Measurements from ENCODE around the gene STK10.
"Not testable (repeated sequence)": the region's sequence is repeated elsewhere in the genome, so short reads cannot be mapped to it uniquely, and the experiment has no call there.

STK10 gene
- total RNA-seq, result 508 to 564 reads per million in 2 donors

- DNase-seq, result peak; percentile 87
These were observed at the start of gene STK10 for GRCh38 chr5:172188033-172188892. Gene STK10, minus strand, starts transcription at chr5:172188224. Its CDS starts 182 bp downstream, at chr5:172188042.

- no peak for DNase-seq
These were observed 48.1 kb upstream of the STK10 start for GRCh38 chr5:172235827-172236736.

GRCh38 chr5:172235132-172235780 is 47.2 kb upstream of the STK10 start:
- DNase-seq, result no peak

- DNase-seq, result no peak
These were observed 46.0 kb upstream of the STK10 start for GRCh38 chr5:172234031-172234430.

- no peak for DNase-seq
These were observed 41.9 kb upstream of the STK10 start for GRCh38 chr5:172229904-172230303.

- no peak for DNase-seq
These were observed 37.0 kb upstream of the STK10 start for GRCh38 chr5:172224996-172225395.

- DNase-seq, result no peak
These were observed 36.2 kb upstream of the STK10 start for GRCh38 chr5:172223901-172224873.

- no peak for DNase-seq
These were observed 31.3 kb upstream of the STK10 start for GRCh38 chr5:172219296-172219695.

GRCh38 chr5:172216345-172216744 is 28.3 kb upstream of the STK10 start:
- no peak for DNase-seq

- DNase-seq, result no peak
These were observed 25.1 kb upstream of the STK10 start for GRCh38 chr5:172213126-172213525.

GRCh38 chr5:172211676-172212075 is 23.7 kb upstream of the STK10 start:
- no peak for DNase-seq

GRCh38 chr5:172209714-172210113 is 21.7 kb upstream of the STK10 start:
- no peak for DNase-seq

- DNase-seq, result no peak
These were observed 19.5 kb upstream of the STK10 start for GRCh38 chr5:172207511-172207910.

GRCh38 chr5:172205984-172206383 is 18.0 kb upstream of the STK10 start:
- DNase-seq, result not testable (repeated sequence)

- DNase-seq, result no peak
These were observed 12.5 kb upstream of the STK10 start for GRCh38 chr5:172200476-172200875.

- DNase-seq, result no peak
These were observed 11.4 kb upstream of the STK10 start for GRCh38 chr5:172199446-172199845.

- not testable (repeated sequence) for DNase-seq
These were observed 9.8 kb upstream of the STK10 start for GRCh38 chr5:172197775-172198174.

- no peak for DNase-seq
These were observed 7.2 kb upstream of the STK10 start for GRCh38 chr5:172194985-172195774.

- DNase-seq, result no peak
These were observed 5.8 kb upstream of the STK10 start, which contains the start of gene EFCAB9 for GRCh38 chr5:172193872-172194271. Gene EFCAB9, plus strand, starts transcription at chr5:172194172. Its CDS starts 1 bp downstream, at chr5:172194173.

GRCh38 chr5:172189693-172190296 is 1.8 kb upstream of the STK10 start:
- DNase-seq, result no peak

All from activated gamma-delta T cell (primary cell).